OCI-LY3 (cell line): ENCODE data around the gene CABP2.
"Not testable (repeated sequence)": the region's sequence is repeated elsewhere in the genome, so short reads cannot be mapped to it uniquely, and the experiment has no call there.

Experiments used
- H2AFZ ChIP-seq: fragments of 200-600, 300-600 bp; shearing (Covaris generic); 2 replicates; pipeline ENCODE4 v1.6.0; 2014; ENCODE audit warnings: antibody characterized with exemption, low read depth, low read length
- H3K27ac ChIP-seq: fragments of 200-600, 300-600 bp; sonication (generic); 2 replicates; pipeline ENCODE4 v1.5.1; 2014; ENCODE audit warnings: mild to moderate bottlenecking, low read length, moderate library complexity, mixed read lengths
- H3K27me3 ChIP-seq: fragments of 200-600, 300-600 bp; sonication (generic); 2 replicates; pipeline ENCODE4 v1.6.1; 2014; ENCODE audit warnings: low read depth, low read length, mixed read lengths
- H3K36me3 ChIP-seq: fragments of 200-600, 300-600 bp; sonication (generic); replicated peaks from 2 replicates; pipeline ENCODE3; 2014; ENCODE audit warnings: low read depth, low read length, mixed read lengths
- H3K4me1 ChIP-seq: fragments of 300-600, 200-600 bp; sonication (generic); 2 replicates; pipeline ENCODE4 v1.6.1; 2014; ENCODE audit warnings: low read length, mixed read lengths
- H3K4me2 ChIP-seq: fragments of 200-600, 300-600 bp; sonication (generic); 2 replicates; pipeline ENCODE4 v1.6.1; 2014; ENCODE audit warnings: low read length, mixed read lengths
- H3K4me3 ChIP-seq: fragments of 300-600, 200-600 bp; sonication (generic); 2 replicates; pipeline ENCODE4 v1.5.1; 2014; ENCODE audit warnings: antibody characterized with exemption, mild to moderate bottlenecking, low read length, moderate library complexity
- H3K79me2 ChIP-seq: fragments of 300-600, 200-600 bp; shearing (Covaris generic); 2 replicates; pipeline ENCODE4 v1.6.1; 2014; ENCODE audit warnings: mild to moderate bottlenecking, low read length, mixed read lengths
- H3K9ac ChIP-seq: fragments of 300-600, 200-600 bp; shearing (Covaris generic); 2 replicates; pipeline ENCODE4 v1.6.0; 2014; ENCODE audit warnings: mild to moderate bottlenecking, low read length, moderate library complexity
- H3K9me3 ChIP-seq: fragments of 200-600, 300-600 bp; shearing (Covaris generic); 2 replicates; pipeline ENCODE4 v1.6.1; 2014; ENCODE audit warnings: low read length, mixed read lengths; ENCODE audit not compliant: insufficient read depth
- H4K20me1 ChIP-seq: fragments of 200-600, 300-600 bp; sonication (generic); 2 replicates; pipeline ENCODE4 v1.6.1; 2016; ENCODE audit warnings: low read length, mixed read lengths; ENCODE audit not compliant: insufficient read depth
- CTCF ChIP-seq: fragments of 200-600, 300-600 bp; sonication (generic); IDR thresholded peaks from 2 replicates; pipeline ENCODE4 v1.5.1; 2014; ENCODE audit warnings: antibody characterized with exemption, low read length, low read depth
- EZH2phosphoT487 ChIP-seq: fragments of 200-600 bp; shearing (Covaris generic); IDR thresholded peaks from 2 replicates; pipeline ENCODE4 v1.6.1; 2018; ENCODE audit warnings: antibody characterized with exemption, mixed run types, low read depth

CABP2 gene

GRCh38 chr11:67483831-67484665 lies 39.2 kb downstream of the CABP2 start:
- H3K4me3 ChIP-seq, result peak overlapping the region; percentile 76
- peak overlapping the region; percentile 95 for H3K4me2 ChIP-seq
- 0 out of 2 replicates have a peak, but pooled peaks cover 5% of the 10 kb centered on the region for H3K27me3 ChIP-seq
- no peak overlapping the region for H2AFZ ChIP-seq
- peaks cover 39% of the 10 kb centered on the region for H3K79me2 ChIP-seq
- peaks cover 10% of the 10 kb centered on the region; the same call in 1 of the 2 replicates for H4K20me1 ChIP-seq
- peak overlapping the region; percentile 68 for H3K9ac ChIP-seq
- TF ChIP-seq EZH2phosphoT487 (no peak), CTCF (no peak)
- H3K36me3 ChIP-seq, result peaks cover 14% of the 10 kb centered on the region
- H3K27ac ChIP-seq, result peak overlapping the region; percentile 82
- peaks cover 58% of the 10 kb centered on the region for H3K4me1 ChIP-seq
- no peaks in the 10 kb centered on the region for H3K9me3 ChIP-seq

DNA sequence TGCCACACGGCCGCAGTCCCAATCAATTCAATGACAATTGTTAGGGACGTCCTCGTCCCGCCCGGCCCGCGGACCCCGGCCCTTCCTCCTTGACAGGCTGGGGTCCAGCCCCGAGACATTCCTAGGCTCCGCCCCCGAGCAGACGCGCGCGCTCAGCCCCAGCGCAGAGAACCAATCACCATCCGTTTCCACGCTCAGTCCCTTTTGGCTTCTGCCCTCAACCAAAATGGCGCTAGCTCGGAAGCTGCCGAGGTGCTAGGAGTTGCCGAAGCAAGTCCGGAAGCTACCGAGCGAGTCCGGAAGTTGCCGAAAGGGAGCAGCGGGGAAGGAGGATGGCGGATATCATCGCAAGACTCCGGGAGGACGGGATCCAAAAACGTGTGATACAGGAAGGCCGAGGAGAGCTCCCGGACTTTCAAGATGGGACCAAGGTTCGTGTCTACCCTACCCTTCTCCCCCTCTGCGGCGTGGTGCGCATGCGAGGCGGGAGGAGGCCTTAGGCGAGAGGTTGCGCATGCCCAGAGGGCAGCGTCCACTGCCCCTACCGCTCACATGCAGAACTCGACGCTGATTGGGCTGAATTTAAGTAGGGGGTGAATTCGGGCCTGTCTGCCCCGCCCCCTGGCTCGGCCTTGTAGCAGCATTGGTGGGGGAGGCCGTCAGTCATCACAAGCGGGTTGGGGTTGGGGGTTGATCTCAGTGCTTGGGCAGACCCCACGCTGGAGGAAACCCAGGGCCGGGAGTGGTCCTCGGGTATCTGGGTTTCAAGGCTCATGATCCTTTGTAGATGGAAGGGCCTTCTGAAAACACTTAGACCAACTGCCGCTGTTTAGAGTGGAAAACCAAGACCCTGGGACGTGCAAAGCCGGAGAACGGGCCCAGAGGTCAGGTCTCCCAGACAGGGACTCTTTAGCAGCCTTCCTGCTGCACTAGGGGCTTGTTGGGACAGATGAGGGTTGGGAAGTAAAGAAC lies 40.1 kb downstream of the CABP2 start, which contains the start of gene AIP:
AIP (plus strand) TSS at position 200 of the 972 bp plus-strand sequence; CDS start at position 333, 133 bp downstream.
- Histone ChIP-seq H3K27me3 (0 out of 2 replicates have a peak, but pooled peaks cover 5% of the 10 kb centered on the region), H3K79me2 (peaks cover 38% of the 10 kb centered on the region), H2AFZ (peak within 1 kb of the TSS; percentile 25), H3K9me3 (no peaks in the 10 kb centered on the region), H3K4me2 (peak within 1 kb of the TSS; percentile 95), H3K4me1 (peaks cover 56% of the 10 kb centered on the region), H3K9ac (peak within 1 kb of the TSS; percentile 68), H3K4me3 (peak within 1 kb of the TSS; percentile 76), H4K20me1 (peaks cover 9% of the 10 kb centered on the region; the same call in 1 of the 2 replicates), H3K36me3 (peaks cover 13% of the 10 kb centered on the region), H3K27ac (peak within 1 kb of the TSS; percentile 82)
- TF ChIP-seq EZH2phosphoT487 (no peak), CTCF (no peak)

- H3K9ac ChIP-seq, result peak overlapping the region; percentile 68
- peak overlapping the region; percentile 25 for H2AFZ ChIP-seq
- H3K4me1 ChIP-seq, result peaks cover 49% of the 10 kb centered on the region
- TF ChIP-seq CTCF, result no peak
- TF ChIP-seq EZH2phosphoT487, result no peak
- H4K20me1 ChIP-seq, result peaks cover 6% of the 10 kb centered on the region; the same call in 1 of the 2 replicates
- 0 out of 2 replicates have a peak, but pooled peaks cover 5% of the 10 kb centered on the region for H3K27me3 ChIP-seq
- H3K27ac ChIP-seq, result peak overlapping the region; percentile 82
- H3K36me3 ChIP-seq, result peaks cover 7% of the 10 kb centered on the region
- H3K9me3 ChIP-seq, result no peaks in the 10 kb centered on the region
- peak overlapping the region; percentile 76 for H3K4me3 ChIP-seq
- peaks cover 35% of the 10 kb centered on the region for H3K79me2 ChIP-seq
- peak overlapping the region; percentile 95 for H3K4me2 ChIP-seq
These were observed 40.9 kb downstream of the CABP2 start for GRCh38 chr11:67482275-67482826.

DNA sequence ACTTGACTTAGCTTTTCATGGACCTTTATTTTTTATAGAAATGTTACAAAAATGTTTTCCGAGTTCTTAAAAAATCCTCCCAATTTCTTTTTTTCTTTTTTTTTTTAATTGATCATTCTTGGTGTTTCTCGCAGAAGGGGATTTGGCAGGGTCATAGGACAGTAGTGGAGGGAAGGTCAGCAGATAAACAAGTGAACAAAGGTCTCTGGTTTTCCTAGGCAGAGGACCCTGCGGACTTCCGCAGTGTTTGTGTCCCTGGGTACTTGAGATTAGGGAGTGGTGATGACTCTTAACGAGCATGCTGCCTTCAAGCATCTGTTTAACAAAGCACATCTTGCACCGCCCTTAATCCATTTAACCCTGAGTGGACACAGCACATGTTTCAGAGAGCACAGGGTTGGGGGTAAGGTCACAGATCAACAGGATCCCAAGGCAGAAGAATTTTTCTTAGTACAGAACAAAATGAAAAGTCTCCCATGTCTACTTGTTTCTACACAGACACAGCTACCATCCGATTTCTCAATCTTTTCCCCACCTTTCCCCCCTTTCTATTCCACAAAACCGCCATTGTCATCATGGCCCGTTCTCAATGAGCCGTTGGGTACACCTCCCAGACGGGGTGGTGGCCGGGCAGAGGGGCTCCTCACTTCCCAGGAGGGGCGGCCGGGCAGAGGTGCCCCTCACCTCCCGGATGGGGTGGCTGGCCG lies 45.7 kb downstream of the CABP2 start:
- not testable (repeated sequence) for H3K79me2 ChIP-seq, H3K4me1 ChIP-seq, H3K9ac ChIP-seq, H2AFZ ChIP-seq, H3K9me3 ChIP-seq, H3K27ac ChIP-seq, H4K20me1 ChIP-seq, H3K27me3 ChIP-seq, H3K36me3 ChIP-seq, H3K4me2 ChIP-seq, H3K4me3 ChIP-seq

DNA sequence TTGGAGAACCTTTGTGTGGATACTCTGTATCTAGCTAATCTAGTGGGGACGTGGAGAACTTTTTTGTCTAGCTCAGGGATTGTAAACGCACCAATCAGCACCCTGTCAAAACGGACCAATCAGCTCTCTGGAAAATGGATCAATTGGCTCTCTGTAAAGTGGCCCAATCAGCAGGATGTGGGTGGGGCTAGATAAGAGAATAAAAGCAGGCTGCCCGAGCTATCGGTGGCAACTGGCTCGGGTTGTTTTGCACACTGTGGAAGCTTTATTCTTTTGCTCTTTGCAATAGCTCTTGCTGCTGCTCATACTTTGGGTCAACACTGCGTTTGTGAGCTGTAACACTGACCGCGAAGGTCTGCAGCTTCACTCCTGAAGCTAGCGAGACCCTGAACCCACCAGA lies 46.6 kb downstream of the CABP2 start:
- H3K27ac ChIP-seq, H2AFZ ChIP-seq, H3K4me3 ChIP-seq, H3K27me3 ChIP-seq, H4K20me1 ChIP-seq, H3K9me3 ChIP-seq, H3K36me3 ChIP-seq, H3K4me1 ChIP-seq, H3K9ac ChIP-seq, H3K4me2 ChIP-seq, H3K79me2 ChIP-seq: not testable (repeated sequence)
